GM19468 (cell line): ENCODE measurements around the gene EEIG1.
"Not testable (repeated sequence)": the region's sequence is repeated elsewhere in the genome, so short reads cannot be mapped to it uniquely, and the experiment has no call there.

Experiments
- ATAC-seq: cut with Tn5 transposase; IDR thresholded peaks from one replicate; pipeline ENCODE4 v1.9.1; 2021; ENCODE audit warnings: mild to moderate bottlenecking, moderate library complexity, moderate number of reproducible peaks; ENCODE audit not compliant: unreplicated experiment; ENCODE audit errors: extremely low read depth

The EEIG1 gene

DNA sequence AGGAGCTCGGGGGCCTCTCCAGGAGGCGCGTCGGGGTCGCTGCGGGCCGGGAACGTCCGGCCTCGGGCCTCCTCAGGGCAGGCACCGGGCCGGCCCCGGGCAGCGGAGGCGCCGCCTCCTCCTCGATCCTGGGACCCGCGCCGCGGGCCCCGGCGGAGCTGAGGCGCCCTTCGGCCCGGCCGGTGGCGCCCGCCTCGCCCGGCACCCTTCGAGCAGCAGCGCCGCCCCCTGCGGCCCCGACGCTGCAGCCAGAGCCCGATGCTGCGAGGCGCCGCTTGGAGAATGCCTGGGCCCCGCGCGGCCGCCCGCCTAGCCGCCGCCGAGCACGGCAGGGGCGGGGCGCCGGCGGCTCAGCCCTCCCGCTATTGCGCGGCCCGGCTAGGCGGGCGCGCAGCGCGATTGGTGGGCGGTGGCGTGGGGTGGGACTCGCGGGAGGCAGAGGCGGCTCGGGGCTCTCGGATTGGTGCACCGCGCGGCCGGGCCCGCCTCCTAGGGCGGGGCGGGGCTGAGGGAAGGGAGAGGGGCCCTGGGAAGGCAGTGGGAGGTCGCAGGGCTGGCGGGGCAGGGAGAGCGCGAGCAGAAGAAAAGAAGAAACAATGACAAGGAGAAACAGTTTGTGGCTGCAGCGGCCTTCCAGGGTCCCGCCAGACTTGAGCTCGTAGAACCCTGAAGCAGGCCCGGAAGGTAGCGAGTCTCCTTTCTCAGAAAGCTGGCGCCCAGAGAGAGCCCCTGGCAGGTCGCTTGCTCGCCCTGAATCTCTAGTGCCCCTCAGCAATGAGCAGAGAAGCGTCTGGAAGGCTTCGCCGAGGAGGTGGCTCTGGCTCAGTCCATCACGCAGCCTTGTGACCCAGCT lies at the start of gene EEIG1:
EEIG1 (minus strand) TSS at position 284 of the 853 bp plus-strand sequence. CDS start 852 bp downstream, outside the sequence.
- ATAC-seq, result peak; percentile 64

DNA sequence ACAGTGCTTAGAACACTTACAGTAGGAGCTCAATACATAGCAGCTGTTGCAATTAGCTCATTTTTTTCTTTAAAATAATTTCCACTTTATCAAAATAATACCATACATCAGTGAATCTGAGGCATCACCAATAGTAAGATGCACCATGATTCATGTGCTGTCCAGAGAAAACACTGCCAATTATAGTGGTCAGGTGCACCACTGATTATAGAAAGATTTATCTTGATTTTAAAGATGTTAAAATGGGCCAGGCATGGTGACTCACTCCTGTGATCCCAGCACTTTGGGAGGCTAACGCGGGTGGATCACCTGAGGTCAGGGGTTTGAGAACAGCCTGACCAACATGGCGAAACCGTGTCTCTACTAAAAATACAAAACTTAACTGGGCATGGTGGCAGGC lies 46.9 kb upstream of the EEIG1 start:
- ATAC-seq, result no peak

DNA sequence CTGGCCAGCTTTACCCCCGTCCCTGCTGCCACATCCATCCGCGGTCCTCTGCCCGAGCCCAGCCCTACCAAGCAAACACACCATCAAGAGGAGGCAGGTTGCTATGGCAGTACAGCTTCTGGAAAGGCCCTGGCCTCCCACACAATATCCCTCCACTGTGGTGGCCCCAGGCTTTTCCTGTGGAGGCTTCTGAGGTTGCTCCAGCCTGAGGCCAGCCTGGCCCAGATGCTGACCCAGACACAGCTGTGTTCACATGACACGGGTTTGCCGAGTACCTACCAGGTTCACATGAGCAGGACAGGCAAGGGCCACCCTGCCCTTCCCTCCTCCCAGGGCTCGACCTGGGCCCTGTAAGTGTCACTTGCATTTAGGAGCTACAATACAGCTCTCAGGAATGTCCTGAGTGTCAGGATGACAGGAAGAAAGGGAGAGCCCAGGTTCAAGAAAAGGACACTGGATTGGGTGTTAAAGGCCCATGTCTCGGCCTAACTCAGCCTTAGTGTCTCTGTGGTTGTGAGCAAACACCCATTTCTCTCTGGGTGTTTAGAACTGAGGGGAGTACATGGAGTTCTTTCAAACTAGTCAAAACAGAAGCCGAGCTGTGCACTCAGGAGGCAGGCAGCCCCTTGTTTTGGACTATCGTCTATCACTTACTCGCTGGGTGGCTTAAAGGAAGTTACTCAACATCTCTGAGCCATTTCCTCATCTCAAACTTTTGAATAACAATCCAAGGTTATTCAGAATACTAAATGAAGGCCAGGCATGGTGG lies 46.2 kb upstream of the EEIG1 start:
- no peak for ATAC-seq

DNA sequence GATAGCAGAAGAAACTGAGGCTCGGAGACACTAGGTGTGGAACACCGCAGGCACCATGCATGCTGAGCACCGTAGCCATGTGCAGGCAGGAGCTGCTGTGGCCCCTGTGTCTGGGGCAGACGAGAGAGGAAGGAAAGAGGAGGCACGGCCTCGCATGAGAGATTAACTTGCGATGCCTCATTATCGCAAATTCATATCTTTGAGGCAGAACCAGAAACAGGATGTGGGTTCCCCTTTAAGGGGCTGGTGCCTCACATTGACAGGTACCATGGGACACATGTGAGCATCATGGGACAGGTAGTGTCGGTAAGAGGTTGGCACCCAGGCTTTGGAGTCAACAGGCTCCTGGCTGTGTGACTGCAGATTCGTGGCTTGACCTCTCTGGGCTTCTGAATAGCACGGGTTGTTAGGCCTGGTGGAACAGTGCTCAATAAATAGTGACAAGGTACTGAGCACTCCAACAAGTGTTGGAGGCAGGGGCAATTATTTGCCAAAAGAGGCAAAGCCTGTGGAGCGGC lies 45.5 kb upstream of the EEIG1 start:
- ATAC-seq, result no peak

DNA sequence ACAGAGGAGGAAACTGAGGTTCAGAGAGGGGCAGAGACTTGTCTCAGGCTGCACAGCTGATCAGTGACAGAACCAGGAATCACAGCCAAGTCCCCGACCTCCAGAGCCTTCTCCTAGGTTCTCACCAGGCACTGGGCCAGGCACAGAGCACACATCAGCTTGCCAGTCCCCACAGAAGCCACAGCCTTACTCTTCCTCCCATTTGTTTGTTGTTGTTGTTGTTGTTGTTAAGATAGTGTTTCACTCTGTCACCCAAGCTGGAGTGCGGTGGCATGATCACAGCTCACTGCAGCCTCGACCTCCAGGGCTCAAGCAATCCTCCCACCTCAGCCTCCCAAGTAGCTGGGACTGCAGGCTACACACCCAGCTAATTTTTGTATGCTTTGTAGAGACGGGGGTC lies 44.9 kb upstream of the EEIG1 start:
- no peak for ATAC-seq

DNA sequence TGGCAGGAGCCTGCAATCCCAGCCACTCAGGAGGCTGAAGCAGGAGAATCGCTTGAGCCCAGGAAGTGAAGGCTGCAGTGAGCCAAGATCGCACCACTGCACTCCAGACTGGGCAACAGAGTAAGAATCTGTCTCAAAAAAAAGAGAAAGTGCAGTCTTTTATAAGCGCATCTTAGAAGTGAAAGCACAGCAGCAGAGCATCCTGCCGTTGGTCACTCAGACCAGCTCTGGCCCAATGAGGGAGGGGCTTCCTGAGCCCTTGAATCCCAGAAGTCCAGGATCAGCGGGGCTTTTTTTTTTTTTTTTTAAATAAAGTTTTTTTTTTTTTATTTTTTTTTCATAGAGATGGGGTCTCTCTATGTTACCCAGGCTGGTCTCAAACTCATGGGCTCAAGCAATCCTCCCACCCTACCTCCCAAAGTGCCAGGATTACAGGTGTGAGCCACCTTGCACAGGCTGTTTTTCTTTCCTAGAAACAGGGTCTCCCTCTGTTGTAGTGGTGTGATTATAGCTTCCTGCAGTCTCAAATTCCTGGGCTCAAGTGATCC lies 44.0 kb upstream of the EEIG1 start:
- ATAC-seq, result no peak

DNA sequence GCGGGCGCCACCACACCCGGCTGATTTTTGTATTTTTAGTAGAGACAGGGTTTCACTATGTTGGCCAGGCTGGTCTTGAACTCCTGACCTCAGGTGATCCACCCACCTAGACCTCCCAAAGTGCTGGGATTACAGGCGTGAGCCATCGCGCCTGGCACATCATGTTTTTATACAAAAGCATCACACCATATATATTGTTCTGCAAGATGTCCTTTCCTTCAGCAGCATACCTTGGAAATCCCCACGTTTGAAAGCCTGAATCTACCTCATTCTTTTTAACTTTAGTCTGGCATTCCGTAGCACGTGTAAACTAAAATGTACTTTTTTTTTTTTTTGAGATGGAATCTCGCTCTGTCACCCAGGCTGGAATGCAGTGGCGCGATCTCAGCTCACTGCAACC lies 42.9 kb upstream of the EEIG1 start:
- not testable (repeated sequence) for ATAC-seq

DNA sequence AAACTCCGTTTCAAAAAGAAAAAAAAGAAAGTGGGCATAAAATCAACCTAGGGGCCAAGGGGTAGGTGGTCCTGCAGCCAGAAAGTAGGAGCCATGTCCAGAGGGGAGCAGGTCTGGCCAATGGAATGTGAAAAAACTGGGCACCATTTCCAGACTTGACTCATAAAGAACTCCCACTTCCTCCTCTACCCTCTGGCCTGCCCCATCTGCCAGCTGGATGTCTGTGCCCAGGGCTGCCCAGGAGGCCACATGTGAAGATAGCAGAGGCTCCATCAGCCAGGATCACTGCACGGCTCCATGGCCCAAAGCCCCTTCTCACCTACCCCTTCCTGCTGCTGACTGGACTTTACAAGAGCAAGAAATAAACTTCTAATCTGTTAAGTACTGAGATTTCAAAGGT lies 42.1 kb upstream of the EEIG1 start:
- ATAC-seq, result no peak

DNA sequence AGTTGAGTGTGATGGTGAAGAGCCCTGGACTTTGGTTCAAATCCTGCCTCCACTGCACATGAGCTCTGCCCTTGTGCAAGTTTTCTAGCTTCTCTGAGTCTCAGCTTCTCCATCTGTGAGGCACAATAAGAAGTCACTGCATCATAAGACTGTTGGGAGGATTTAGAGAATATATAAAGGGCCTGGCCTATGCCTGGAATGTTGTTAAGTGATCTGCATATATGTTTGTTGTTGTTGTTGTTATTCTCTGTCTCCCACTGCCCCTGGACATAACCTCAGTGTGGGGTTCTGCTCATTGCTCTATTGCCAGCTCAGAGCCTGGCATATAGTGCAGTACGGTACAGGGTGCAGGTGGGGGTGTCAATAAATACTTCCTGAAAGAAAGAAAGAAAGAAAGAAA lies 40.3 kb upstream of the EEIG1 start:
- no peak for ATAC-seq

DNA sequence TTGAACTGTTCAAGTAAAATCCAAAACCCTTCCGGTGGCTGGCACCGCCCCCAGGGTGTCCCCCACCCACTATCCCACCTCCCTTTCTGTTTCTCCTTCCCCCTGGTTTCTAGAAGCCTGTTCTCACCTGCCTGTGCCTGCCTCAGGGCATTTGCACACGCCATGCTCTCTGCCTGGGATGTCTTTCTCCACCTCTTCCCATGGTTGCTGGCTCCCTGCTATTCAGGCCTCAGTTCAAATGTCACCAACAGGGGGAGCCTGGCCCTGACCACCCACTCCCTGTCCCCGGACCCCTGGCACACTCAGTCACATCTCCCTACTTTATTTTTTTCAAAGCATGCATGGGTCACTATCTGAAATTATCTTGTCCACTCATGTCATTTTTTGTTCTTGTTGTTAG lies 39.9 kb upstream of the EEIG1 start:
- no peak for ATAC-seq

DNA sequence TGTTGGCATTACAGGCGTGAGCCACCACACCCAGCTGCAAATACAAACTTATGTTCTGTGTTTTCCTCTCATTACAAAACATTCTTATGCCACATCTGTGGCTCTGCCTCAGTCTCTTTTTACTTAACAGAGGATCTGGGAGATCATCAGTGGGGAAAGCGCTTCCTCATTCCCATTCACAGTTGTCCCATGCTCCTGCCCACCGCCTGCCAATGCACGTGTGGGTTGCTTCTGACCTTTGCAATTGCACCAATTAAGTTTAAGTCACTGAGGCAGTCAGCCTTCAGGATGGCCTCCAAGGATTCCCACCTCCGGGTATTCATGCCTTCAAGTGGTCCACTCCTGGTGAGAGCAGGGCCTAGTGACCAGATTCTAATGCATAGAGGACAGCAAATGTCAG lies 34.9 kb upstream of the EEIG1 start:
- ATAC-seq, result no peak

DNA sequence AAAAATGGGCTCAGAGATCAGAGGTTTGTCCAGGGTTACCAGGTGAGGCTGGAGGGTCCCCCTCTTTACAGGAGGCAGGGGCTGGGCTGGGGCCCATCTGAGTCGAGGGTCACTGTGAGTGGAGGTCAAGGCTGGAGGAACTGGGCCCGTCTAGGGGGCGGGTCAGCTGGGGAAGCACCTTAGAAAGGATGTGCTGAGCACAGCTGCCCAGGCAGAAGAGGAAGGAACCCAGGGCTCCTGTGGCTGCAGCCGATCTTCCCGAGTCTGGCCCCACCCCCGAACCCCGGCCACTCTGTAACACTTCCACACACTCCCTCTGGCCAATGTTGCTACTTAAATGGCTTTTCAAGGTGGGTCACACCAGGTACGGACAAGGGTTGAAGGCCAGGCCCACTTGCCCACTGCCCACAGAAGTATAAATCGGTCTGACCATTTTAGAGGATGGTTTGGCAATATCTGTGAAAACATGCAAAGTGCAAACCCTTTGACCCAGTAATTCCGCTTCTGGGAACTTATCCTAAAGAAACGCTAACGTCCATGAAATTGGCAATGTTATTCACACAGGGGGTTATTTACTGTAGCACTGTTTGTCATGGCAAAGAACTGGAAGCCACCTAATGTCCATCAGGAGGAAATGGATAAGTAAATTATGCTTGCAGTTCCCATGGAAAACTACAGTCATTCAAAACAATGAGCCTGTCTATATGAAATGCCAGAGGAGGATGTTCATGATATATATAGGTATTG lies 30.5 kb upstream of the EEIG1 start:
- no peak for ATAC-seq

DNA sequence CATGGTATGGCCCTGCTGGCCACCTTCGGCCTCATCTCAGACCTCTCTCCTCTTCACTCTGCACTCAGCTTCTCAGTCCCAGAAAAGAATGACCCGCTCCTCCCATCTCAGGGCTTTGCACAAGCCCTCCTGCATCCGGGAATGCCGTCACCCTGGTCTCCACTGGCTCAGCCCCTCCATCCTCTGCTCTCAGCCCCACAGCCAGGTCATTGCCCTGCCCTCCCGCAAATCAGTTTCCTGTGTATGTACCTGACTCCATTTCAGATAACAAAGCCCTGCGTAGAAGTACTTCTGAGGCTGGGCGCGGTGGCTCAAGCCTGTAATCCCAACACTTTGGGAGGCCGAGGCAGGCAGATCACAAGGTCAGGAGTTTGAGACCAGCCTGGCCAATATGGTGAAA lies 28.9 kb upstream of the EEIG1 start:
- no peak for ATAC-seq

DNA sequence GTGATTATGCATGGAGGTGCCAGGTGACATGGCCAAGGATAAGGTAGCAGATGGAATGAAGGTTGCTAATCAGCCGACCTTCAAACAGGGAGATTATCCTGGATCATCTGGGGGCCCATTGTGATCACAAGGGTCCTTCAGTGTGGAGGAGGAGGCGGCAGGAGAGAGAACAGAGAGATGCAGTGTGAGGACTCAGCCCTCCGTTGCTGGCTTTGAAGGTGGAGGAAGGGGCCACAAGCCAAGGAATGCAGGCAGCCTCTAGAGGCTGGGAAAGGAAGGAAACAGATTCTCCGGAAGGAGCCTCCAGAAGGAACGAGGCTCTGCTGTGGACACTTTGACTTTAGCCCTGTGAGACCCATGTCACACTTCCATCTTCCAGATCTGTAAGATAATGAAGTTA lies 27.4 kb upstream of the EEIG1 start:
- ATAC-seq, result no peak

DNA sequence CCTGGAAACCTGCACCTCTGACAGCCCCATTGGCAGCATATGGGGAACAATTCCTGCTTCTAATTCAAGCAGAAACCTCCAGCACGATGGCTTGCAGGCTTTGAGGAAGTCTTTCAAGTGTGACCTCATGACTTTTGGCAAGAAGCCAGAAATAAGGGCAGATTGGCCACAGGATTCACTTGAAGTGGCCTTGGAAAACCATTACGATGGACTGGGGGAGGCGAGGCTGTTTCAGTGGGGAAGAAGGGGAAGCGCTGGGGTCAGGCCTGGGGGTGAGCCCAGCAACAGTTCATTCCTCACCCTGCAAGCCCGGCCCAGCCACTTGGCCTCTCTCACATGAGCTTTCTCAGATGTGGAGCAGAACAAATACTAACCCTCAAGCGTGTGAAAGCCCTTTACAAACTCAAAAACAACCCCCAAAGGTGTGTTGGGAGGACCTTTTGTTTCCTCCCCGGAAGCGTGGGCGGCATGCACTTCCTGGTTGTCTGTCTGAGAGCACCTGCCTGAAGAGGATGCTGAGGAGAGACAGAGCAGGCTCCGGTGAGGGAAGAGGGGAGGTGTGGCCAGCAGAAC lies 26.9 kb upstream of the EEIG1 start:
- ATAC-seq, result no peak

DNA sequence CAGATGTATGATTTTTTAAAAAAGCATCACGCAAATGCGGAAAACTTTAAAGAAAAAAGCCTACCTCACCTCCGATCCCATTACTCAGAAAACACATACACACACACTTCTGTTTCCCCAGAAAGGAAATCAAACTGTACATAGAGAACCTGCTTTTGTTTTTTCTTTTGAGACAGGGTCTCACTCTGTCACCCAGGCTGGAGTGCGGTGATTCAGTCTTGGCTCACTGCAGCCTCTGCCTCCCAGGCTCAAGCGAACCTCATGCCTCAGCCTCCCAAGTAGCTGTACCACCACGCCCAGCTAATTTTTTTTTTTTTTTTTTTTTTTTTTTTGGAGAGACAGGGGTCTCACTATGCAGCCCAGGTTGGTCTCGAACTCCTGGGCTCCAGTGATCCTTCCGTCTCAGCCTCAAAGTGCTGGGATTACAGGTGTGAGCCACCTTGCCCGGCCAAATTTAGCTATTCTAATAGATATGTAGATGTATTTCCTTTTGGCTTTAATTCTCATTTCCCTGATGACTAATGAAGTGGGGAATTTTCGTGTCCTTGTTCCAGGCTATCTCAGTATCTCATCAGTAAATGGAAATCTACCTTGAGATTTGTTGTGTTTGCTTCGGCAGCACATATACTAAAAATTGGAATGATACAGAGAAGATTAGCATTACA lies 25.7 kb upstream of the EEIG1 start:
- ATAC-seq, result no peak

DNA sequence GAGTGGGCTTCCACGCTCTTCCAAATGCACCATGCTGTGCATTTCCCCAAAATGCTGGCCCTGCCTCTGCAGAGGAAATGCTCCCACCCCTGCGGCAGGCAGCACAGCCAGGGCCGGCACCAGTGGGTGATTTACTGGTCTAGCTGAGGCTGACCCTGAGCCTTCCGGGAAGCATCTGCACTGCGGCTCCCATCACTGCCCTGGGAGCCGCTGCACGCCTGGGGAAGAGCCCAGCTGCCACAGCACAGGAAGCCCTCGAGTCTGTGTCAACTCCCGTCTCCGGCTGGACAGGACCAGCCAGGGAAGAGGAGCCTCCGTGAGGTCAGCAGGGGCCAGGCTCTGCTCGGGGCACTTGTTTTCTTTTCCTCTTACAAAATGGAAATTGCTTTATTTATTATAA lies 25.1 kb upstream of the EEIG1 start:
- ATAC-seq, result no peak

DNA sequence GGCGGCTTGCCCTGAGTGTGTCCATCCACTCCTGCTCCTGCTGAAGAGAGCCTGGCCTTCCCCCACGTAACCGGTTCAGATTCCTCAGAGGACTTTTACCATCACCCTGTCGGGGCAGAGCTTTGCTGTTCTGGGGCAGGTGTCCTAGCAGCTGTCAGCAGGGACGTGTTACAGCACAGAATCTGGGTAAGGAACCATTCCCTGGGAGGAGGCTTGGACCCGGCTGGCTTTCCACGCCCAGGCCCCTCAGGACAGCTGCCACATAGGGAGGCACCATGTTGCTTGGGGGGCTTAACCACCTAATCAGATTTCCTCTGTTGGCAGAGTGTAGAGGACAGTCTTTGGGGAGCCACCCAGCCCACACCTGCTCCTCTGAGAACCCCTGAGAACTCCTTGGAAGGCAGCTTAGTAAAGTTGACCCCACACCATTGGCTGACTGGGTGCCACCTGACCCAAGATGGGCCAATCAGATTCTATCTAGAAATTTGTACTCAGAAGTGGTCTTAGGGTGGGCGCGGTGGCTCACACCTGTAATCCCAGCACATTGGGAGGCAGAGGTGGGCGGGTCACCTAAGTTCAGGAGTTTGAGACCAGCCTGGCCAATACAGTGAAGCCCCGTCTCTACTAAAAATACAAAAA lies 23.3 kb upstream of the EEIG1 start:
- ATAC-seq, result no peak

DNA sequence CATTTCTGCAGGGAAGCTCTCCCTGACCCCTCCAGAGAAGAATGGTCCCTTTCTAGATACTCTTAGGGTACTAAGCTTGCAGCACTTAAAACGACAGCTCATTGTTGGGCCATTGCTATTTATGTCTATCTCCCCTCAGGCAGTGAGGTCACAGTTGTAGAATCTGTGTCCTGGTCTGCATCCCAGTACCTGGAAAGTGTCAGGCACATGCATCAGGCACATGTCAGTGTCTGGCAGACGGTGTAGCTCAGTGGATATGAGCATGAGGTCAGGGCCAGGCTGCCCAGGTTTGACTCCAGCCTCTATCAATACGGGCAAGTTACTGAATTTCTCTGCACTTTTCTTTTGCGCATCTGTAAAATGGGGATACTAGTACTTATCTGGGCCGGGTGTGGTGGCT lies 22.2 kb upstream of the EEIG1 start:
- ATAC-seq, result no peak
